Measurements from ENCODE around the gene CCNO.

GRCh38 chr5:55205001-55205400 lies 28.4 kb downstream of the CCNO start:
- TF ChIP-seq NFRKB (IDR thresholded peaks at IDR 0.05) (no peak), SUZ12 (IDR thresholded peaks at IDR 0.05) (no peak)
